ACC112 (cell line): ENCODE data around the gene LSM11.

Source experiments
- H2AFZ ChIP-seq: fragments of 200-600 bp; sonication (generic); one replicate; pipeline ENCODE4 v1.6.0; 2017; ENCODE audit warnings: antibody characterized with exemption, low read length; ENCODE audit not compliant: unreplicated experiment
- H3K27ac ChIP-seq: fragments of 200-600 bp; sonication (generic); 2 replicates; pipeline ENCODE4 v1.5.1; 2014; ENCODE audit warnings: low read depth, mild to moderate bottlenecking, antibody characterized with exemption, low read length, moderate library complexity
- H3K27me3 ChIP-seq: fragments of 200-600 bp; sonication (generic); 2 replicates; pipeline ENCODE4 v1.6.1; 2014; ENCODE audit warnings: mild to moderate bottlenecking, antibody characterized with exemption, low read length, moderate library complexity, mixed read lengths; ENCODE audit not compliant: insufficient read depth
- H3K36me3 ChIP-seq: fragments of 200-600 bp; sonication (generic); 2 replicates; pipeline ENCODE4 v1.6.1; 2016; ENCODE audit warnings: mild to moderate bottlenecking, antibody characterized with exemption, low read length, moderate library complexity, mixed read lengths; ENCODE audit not compliant: insufficient read depth
- H3K4me1 ChIP-seq: fragments of 200-600 bp; sonication (generic); one replicate; pipeline ENCODE4 v1.6.1; 2016; ENCODE audit warnings: low read length, mixed read lengths; ENCODE audit not compliant: insufficient read depth, unreplicated experiment, control insufficient read depth
- H3K4me3 ChIP-seq: fragments of 200-600 bp; sonication (generic); 2 replicates; pipeline ENCODE4 v1.5.1; 2014; ENCODE audit warnings: mild to moderate bottlenecking, low read depth, low read length
- H3K79me2 ChIP-seq: fragments of 200-600 bp; sonication (generic); one replicate; pipeline ENCODE4 v1.6.0; 2016; ENCODE audit warnings: low read length; ENCODE audit not compliant: control insufficient read depth, unreplicated experiment, insufficient read depth

Gene LSM11

GRCh38 chr5:157748760-157749461, 5.4 kb downstream of the LSM11 start:
- no peak overlapping the region for H2AFZ ChIP-seq
- no peak overlapping the region for H3K4me3 ChIP-seq
- peaks cover 35% of the 10 kb centered on the region for H3K4me1 ChIP-seq
- no peaks in the 10 kb centered on the region for H3K36me3 ChIP-seq
- H3K27ac ChIP-seq, result peak overlapping the region; percentile 74
- peaks cover 43% of the 10 kb centered on the region for H3K79me2 ChIP-seq
- no peaks in the 10 kb centered on the region for H3K27me3 ChIP-seq

GRCh38 chr5:157749462-157749799, 5.9 kb downstream of the LSM11 start:
- Histone ChIP-seq H3K36me3 (no peaks in the 10 kb centered on the region; the same call in 1 of the 2 replicates), H3K4me3 (no peak overlapping the region), H3K79me2 (peaks cover 38% of the 10 kb centered on the region), H3K27me3 (no peaks in the 10 kb centered on the region), H2AFZ (no peak overlapping the region), H3K27ac (peak overlapping the region; percentile 74), H3K4me1 (peaks cover 35% of the 10 kb centered on the region)

- Histone ChIP-seq H3K4me1 (peaks cover 31% of the 10 kb centered on the region), H3K4me3 (no peak overlapping the region), H3K36me3 (no peaks in the 10 kb centered on the region; the same call in 1 of the 2 replicates), H3K79me2 (peaks cover 29% of the 10 kb centered on the region), H3K27ac (peak overlapping the region; percentile 74; the same call in 1 of the 2 replicates), H3K27me3 (no peaks in the 10 kb centered on the region), H2AFZ (no peak overlapping the region)
These were observed 6.8 kb downstream of the LSM11 start for GRCh38 chr5:157750320-157750719.

DNA sequence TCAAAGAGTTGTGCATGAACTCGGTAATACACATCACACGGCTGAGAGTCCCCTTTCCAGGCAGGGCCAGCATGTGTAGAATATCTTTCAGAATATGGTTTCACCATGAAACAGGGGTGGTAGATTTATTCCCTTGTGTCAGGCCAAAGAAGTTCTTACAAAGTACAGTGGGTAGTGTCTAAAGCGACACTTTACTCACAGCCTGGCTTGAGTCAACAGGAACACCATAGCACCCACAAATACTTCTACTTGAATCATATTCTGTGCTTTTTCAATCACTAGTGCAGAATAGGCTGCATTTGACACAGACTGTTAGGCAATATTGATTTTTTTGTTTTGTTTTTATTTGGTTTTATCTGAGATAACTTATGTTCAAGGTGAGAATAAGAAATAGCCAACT, 12.6 kb downstream of the LSM11 start:
- H2AFZ ChIP-seq, result no peak overlapping the region
- no peaks in the 10 kb centered on the region; the same call in 1 of the 2 replicates for H3K36me3 ChIP-seq

DNA sequence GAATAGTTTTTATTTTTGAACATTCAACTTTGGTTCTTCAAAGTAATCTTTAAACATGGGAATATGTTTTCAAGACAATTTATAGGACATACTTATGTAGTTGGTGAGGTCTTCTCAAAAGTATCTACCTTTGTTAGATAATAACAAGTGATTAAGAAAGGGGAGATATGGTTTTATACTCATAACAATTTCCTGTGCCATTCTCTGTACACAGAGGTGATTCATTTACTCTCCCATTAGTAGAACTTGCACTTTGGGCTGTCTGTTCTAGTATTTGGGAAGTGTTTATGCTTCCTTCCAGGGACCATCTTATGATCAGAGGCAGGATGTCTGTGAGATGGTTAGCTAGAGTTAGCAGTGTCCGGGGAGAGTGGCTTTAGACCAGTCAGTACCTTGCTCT, 15.2 kb downstream of the LSM11 start:
- no peaks in the 10 kb centered on the region for H3K27me3 ChIP-seq
- H3K27ac ChIP-seq, result no peak overlapping the region
- H3K36me3 ChIP-seq, result no peaks in the 10 kb centered on the region; the same call in 1 of the 2 replicates
- no peaks in the 10 kb centered on the region for H3K4me1 ChIP-seq
- H3K79me2 ChIP-seq, result no peaks in the 10 kb centered on the region
- no peak overlapping the region for H2AFZ ChIP-seq
- H3K4me3 ChIP-seq, result no peak overlapping the region

More for the DNA sequence above, 12.6 kb downstream of the LSM11 start:
- Histone ChIP-seq H3K4me3 (no peak overlapping the region), H3K79me2 (peaks cover 2% of the 10 kb centered on the region), H3K27ac (no peak overlapping the region), H3K27me3 (no peaks in the 10 kb centered on the region), H3K4me1 (no peaks in the 10 kb centered on the region)

DNA sequence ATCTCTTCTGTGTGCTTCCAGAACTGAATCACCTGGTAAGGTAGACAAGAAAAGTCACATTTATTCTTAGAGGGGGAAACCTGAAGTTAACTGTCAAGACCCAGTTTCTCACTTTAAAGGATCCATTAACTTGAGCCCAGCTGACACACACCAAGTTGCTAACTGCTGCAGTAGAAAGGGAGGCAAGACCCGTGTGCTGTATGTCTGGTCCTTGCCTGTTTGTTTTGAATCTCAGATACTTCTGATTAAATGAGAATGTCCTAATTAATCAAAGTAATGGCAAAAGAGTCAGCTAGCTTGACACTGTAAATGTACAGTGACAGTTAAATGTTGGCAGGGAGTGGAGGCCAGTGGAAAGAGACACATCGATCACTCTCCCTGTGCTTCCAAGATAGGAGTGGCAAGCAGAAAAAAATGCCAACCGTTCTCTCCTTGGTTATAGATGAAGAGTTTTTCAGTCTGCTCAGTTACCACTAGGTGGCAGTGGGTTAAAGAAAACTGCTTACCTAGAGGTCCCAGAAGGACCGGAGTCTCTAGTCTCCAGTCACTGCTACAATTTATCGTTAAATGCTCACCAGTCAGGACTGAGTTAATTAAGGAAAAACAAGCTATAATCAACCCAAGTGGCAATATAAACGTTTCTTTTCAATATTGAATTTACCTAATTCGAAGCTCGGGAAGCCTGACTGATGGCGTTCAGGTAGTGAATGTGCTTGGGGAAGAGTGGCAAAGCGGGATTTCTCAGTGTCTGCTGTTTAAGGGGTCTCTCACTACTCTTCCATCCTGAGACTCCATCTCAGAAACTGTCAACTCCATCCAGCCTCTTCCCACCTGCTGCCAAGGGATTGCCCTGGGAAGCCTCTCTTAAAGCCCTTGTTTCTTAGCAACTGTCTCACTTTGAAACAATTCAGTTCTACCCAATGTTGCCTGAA, 18.4 kb downstream of the LSM11 start:
- no peaks in the 10 kb centered on the region for H3K27me3 ChIP-seq
- H3K4me3 ChIP-seq, result no peak overlapping the region
- no peak overlapping the region for H2AFZ ChIP-seq
- no peaks in the 10 kb centered on the region for H3K36me3 ChIP-seq
- no peaks in the 10 kb centered on the region for H3K4me1 ChIP-seq
- no peaks in the 10 kb centered on the region for H3K79me2 ChIP-seq
- H3K27ac ChIP-seq, result no peak overlapping the region

DNA sequence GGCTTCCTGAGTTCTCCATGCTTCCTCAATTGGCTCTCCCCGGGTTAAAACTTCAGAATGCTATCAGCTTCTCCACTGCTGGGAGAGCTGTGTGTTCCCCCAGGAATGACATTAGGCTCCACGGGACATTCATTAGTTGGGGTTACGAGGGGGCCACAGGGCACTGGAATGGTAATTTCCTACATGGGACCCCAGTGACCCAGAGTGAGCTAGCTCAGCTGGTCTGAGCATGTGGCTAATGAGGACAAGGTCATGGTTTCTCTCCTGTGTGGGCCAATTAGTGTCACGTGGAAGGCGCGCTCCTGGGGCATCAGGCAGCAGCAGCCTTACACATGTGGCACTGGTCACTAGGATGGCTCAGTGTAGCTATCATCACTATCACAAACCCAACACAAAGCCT, 21.0 kb downstream of the LSM11 start:
- Histone ChIP-seq H3K27me3 (no peaks in the 10 kb centered on the region), H3K4me3 (no peak overlapping the region), H3K4me1 (peaks cover 10% of the 10 kb centered on the region), H3K79me2 (no peaks in the 10 kb centered on the region), H3K27ac (no peak overlapping the region), H2AFZ (no peak overlapping the region), H3K36me3 (no peaks in the 10 kb centered on the region)

DNA sequence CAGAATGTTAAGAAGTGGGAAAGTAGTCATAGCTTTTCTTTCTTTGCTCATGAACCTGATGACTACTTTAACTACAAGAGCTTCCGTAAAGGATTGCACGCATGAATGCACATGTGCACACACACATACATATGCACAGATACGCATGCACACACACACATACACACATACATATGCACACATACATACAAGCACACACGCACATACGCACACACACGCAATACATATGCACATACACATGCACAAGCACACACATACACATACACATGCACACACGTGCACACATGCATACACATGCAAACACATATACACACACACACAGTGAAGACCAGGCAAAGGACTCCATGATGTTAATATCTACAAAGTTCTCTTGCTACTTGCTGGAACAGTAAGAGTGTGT, 22.9 kb downstream of the LSM11 start:
- Histone ChIP-seq H3K36me3 (no peaks in the 10 kb centered on the region), H3K4me3 (no peak overlapping the region), H3K27me3 (no peaks in the 10 kb centered on the region), H3K79me2 (no peaks in the 10 kb centered on the region), H3K27ac (no peak overlapping the region), H3K4me1 (peaks cover 10% of the 10 kb centered on the region), H2AFZ (no peak overlapping the region)

- peaks cover 10% of the 10 kb centered on the region for H3K4me1 ChIP-seq
- no peak overlapping the region for H2AFZ ChIP-seq
- no peaks in the 10 kb centered on the region for H3K27me3 ChIP-seq
- H3K27ac ChIP-seq, result no peak overlapping the region
- no peaks in the 10 kb centered on the region for H3K79me2 ChIP-seq
- no peak overlapping the region for H3K4me3 ChIP-seq
- no peaks in the 10 kb centered on the region for H3K36me3 ChIP-seq
These were observed 23.4 kb downstream of the LSM11 start for GRCh38 chr5:157766902-157767301.

- Histone ChIP-seq H3K27ac (peak overlapping the region; percentile 74), H3K4me1 (peaks cover 10% of the 10 kb centered on the region), H2AFZ (no peak overlapping the region), H3K36me3 (no peaks in the 10 kb centered on the region), H3K79me2 (no peaks in the 10 kb centered on the region), H3K27me3 (no peaks in the 10 kb centered on the region), H3K4me3 (no peak overlapping the region)
These were observed 24.2 kb downstream of the LSM11 start for GRCh38 chr5:157767689-157768088.
